K562 (cell line): Measurements from ENCODE around the gene MBD4. TPM values are rescaled to one million over a fixed set of nuclear protein-coding genes. Genes with fewer than 3 reads are reported as not detected.

ENCODE experiments used
- ATF1 ChIP-seq, 2 experiments: fragments of 450-650 bp in 1 of 2; IDR thresholded peaks; 2 replicates each; pipeline ENCODE4 v1.6.1; 2016; ENCODE audit warnings: missing compliant biosample characterization in 1 of 2, missing genetic modification characterization in 1 of 2
- BCL6 ChIP-seq: fragments of 250-450 bp; sonication (Bioruptor Pico); IDR thresholded peaks from 2 replicates; pipeline ENCODE4 v1.4.0; 2020
- ESRRA ChIP-seq: fragments of 450-650 bp; IDR thresholded peaks from 2 replicates; pipeline ENCODE4 v1.6.1; 2014; ENCODE audit warnings: low read depth, mild to moderate bottlenecking, moderate library complexity, borderline replicate concordance
- HDAC6 ChIP-seq: IDR thresholded peaks from 2 replicates; pipeline ENCODE4 v1.6.1; 2012; ENCODE audit warnings: low read depth, mild to moderate bottlenecking, control low read depth, inconsistent platforms, low read length, moderate library complexity
- HDAC8 ChIP-seq: fragments of 450-650 bp; IDR thresholded peaks from 2 replicates; pipeline ENCODE4 v1.6.1; 2016; ENCODE audit warnings: mild to moderate bottlenecking, missing genetic modification characterization, moderate library complexity, missing compliant biosample characterization
- HMG20B ChIP-seq: fragments of 250-450 bp; sonication (Bioruptor Pico); IDR thresholded peaks from 2 replicates; pipeline ENCODE4 v1.5.0; 2021; ENCODE audit warnings: mild to moderate bottlenecking
- KDM1A ChIP-seq, 2 experiments: fragments of 450-650 bp; IDR thresholded peaks; 2 replicates each; pipeline ENCODE4 v1.6.1; 2016; ENCODE audit warnings: mild to moderate bottlenecking in 2 of 2
- MECOM ChIP-seq: fragments of 250-450 bp; sonication (Bioruptor Pico); IDR thresholded peaks from 2 replicates; pipeline ENCODE4 v1.8.0; 2022; ENCODE audit warnings: inconsistent platforms
- NCOA6 ChIP-seq: fragments of 450-650 bp; IDR thresholded peaks from 2 replicates; pipeline ENCODE4 v1.6.1; 2017; ENCODE audit warnings: mild to moderate bottlenecking
- NR2C1 ChIP-seq, 2 experiments: fragments of 450-650 bp; IDR thresholded peaks; 2 replicates each; pipeline ENCODE4 v1.6.1; 2017; ENCODE audit warnings: mild to moderate bottlenecking in 2 of 2, antibody characterized with exemption in 1 of 2, inconsistent platforms in 1 of 2, missing compliant biosample characterization in 1 of 2, missing genetic modification characterization in 1 of 2
- NR3C1 ChIP-seq: sonication (generic); formaldehyde crosslinking; IDR thresholded peaks from 2 replicates; pipeline ENCODE4 v1.8.1; 2022; ENCODE audit warnings: missing genetic modification reagents
- PCBP2 ChIP-seq: fragments of 200-400 bp; formaldehyde crosslinking; IDR thresholded peaks from 2 replicates; pipeline ENCODE4 v1.6.1; 2018; ENCODE audit warnings: low read length, low read depth, mild to moderate bottlenecking, moderate library complexity; ENCODE audit not compliant: poor library complexity, severe bottlenecking
- PHB ChIP-seq: fragments of 250-450 bp; sonication (Bioruptor Pico); IDR thresholded peaks from 2 replicates; pipeline ENCODE4 v1.5.0; 2021
- POLR2H ChIP-seq: IDR thresholded peaks from 2 replicates; pipeline ENCODE4 v1.6.1; 2016; ENCODE audit warnings: missing genetic modification characterization, low read depth, mild to moderate bottlenecking, control low read depth, missing compliant biosample characterization, moderate library complexity
- RB1 ChIP-seq: fragments of 450-650 bp; IDR thresholded peaks from 2 replicates; pipeline ENCODE4 v1.6.1; 2017; ENCODE audit warnings: low read depth, mild to moderate bottlenecking
- RBM34 ChIP-seq: fragments of 200-400 bp; formaldehyde crosslinking; IDR thresholded peaks from 2 replicates; pipeline ENCODE4 v1.6.1; 2018; ENCODE audit warnings: low read length, borderline replicate concordance; ENCODE audit not compliant: insufficient read depth
- RHOXF2B ChIP-seq: fragments of 250-450 bp; sonication (Bioruptor Pico); conservative IDR thresholded peaks from 2 replicates; pipeline ENCODE4 v1.5.1; 2021
- TAF9B ChIP-seq: fragments of 450-650 bp; IDR thresholded peaks from 2 replicates; pipeline ENCODE4 v1.6.1; 2018; ENCODE audit warnings: mild to moderate bottlenecking; ENCODE audit not compliant: partially characterized antibody
- TCF7L2 ChIP-seq: fragments of 150-350 bp; IDR thresholded peaks from 2 replicates; pipeline ENCODE4 v1.6.1; 2016; ENCODE audit warnings: low read depth, mild to moderate bottlenecking, low read length, moderate library complexity
- XRCC5 ChIP-seq: fragments of 200-400 bp; formaldehyde crosslinking; IDR thresholded peaks from 2 replicates; pipeline ENCODE4 v1.6.1; 2017; ENCODE audit warnings: low read depth, mild to moderate bottlenecking, low read length
- ZNF134 ChIP-seq: fragments of 250-450 bp; sonication (Bioruptor Pico); conservative IDR thresholded peaks from 2 replicates; pipeline ENCODE4 v1.4.0; 2020
- ZNF175 ChIP-seq: fragments of 200-800 bp; sonication (Bioruptor generic); IDR thresholded peaks from 2 replicates; pipeline ENCODE4 v1.6.1; 2016; ENCODE audit warnings: low read depth, mild to moderate bottlenecking, missing genetic modification characterization, missing compliant biosample characterization
- ZNF589 ChIP-seq: fragments of 200-800 bp; sonication (Bioruptor generic); IDR thresholded peaks from 2 replicates; pipeline ENCODE4 v1.6.1; 2016; ENCODE audit warnings: low read depth, missing genetic modification characterization, missing compliant biosample characterization
- polyA plus RNA-seq, 8 experiments: library from polyadenylated mRNA; depleted of rRNA in 4 of 8; stranded (reverse) in 5 of 8; unstranded in 3 of 8; fragments of >200 nt; fragmentation: Nextera tagmentation in 2 of 8; fragmentation: Illumina TruSeq in 1 of 8; extraction: Ambion mirVana in 2 of 8; extraction: Trizol in 1 of 8; gene quantifications; 2 replicates each; pipeline versions ENCODE4 v1.2.1 to v1.2.3, GENCODE V29; 2011 to 2014; ENCODE audit warnings: inconsistent platforms in 1 of 8, missing spikeins in 1 of 8
- total RNA-seq, 7 experiments: library from RNA; depleted of rRNA in 6 of 7; stranded (reverse); fragments of >200 nt in 6 of 7; fragmentation: Illumina TruSeq in 2 of 7; extraction: Trizol in 2 of 7; gene quantifications; 2 replicates each; pipeline versions ENCODE4 v1.2.1 to v1.2.3, GENCODE V29; 2011 to 2021; ENCODE audit warnings: low replicate concordance in 1 of 7
- TF ChIP-seq, protein P1 (sequence below): sonication (generic); formaldehyde crosslinking; IDR thresholded peaks from 2 replicates; pipeline ENCODE4 v1.8.0; 2023; ENCODE audit warnings: missing genetic modification reagents, mild to moderate bottlenecking, borderline replicate concordance
- TF ChIP-seq, protein P2 (sequence below): fragments of 200-800 bp; sonication (Bioruptor generic); IDR thresholded peaks from 2 replicates; pipeline ENCODE4 v1.6.1; 2017; ENCODE audit warnings: missing genetic modification characterization, missing compliant biosample characterization

MBD4 gene
- total and polyA plus RNA-seq, 9 of the 15 experiments (the other 6 are each of a cell fraction or from before 2014, with no cell fraction given), result 13.3 to 63.9 (median 39.0) TPM

DNA sequence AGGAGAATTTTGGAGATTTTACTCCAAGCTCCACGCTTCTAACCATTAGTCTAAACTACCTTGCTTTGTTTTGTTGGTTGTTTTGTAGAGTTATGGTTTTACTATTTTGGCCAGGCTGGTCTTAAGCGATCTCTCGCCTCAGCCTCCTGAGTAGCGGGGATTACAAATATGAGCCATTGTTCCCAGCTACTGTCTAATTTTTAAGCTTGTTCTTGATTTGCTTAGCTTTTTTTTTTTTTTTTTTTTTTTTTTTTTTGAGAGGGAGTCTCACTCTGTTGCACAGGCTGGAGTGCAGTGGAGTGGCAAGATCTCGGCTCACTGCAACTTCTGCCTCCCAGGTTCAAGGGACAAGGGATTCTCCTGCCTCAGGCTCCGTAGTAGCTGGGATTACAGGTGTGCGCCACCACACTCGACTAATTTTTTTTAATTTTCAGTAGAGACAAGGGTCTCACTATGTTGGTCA, 39.8 kb downstream of the MBD4 start (continued):
- TF ChIP-seq PCBP2, result no peak
- no peak for TF ChIP-seq RHOXF2B
- TF ChIP-seq POLR2H (tag), result peak; percentile 74
- no peak for TF ChIP-seq ZNF589 (CRISPR knock-in tag)
- no peak for TF ChIP-seq NR2C1 (IDR thresholded peaks at IDR 0.05)
- TF ChIP-seq NR2C1 (tag; IDR thresholded peaks at IDR 0.05), result no peak
- no peak for TF ChIP-seq BCL6
- TF ChIP-seq HMG20B (CRISPR knock-in tag), result no peak
- TF ChIP-seq NR3C1 (CRISPR knock-in tag), result no peak
- TF ChIP-seq, protein P1, sequence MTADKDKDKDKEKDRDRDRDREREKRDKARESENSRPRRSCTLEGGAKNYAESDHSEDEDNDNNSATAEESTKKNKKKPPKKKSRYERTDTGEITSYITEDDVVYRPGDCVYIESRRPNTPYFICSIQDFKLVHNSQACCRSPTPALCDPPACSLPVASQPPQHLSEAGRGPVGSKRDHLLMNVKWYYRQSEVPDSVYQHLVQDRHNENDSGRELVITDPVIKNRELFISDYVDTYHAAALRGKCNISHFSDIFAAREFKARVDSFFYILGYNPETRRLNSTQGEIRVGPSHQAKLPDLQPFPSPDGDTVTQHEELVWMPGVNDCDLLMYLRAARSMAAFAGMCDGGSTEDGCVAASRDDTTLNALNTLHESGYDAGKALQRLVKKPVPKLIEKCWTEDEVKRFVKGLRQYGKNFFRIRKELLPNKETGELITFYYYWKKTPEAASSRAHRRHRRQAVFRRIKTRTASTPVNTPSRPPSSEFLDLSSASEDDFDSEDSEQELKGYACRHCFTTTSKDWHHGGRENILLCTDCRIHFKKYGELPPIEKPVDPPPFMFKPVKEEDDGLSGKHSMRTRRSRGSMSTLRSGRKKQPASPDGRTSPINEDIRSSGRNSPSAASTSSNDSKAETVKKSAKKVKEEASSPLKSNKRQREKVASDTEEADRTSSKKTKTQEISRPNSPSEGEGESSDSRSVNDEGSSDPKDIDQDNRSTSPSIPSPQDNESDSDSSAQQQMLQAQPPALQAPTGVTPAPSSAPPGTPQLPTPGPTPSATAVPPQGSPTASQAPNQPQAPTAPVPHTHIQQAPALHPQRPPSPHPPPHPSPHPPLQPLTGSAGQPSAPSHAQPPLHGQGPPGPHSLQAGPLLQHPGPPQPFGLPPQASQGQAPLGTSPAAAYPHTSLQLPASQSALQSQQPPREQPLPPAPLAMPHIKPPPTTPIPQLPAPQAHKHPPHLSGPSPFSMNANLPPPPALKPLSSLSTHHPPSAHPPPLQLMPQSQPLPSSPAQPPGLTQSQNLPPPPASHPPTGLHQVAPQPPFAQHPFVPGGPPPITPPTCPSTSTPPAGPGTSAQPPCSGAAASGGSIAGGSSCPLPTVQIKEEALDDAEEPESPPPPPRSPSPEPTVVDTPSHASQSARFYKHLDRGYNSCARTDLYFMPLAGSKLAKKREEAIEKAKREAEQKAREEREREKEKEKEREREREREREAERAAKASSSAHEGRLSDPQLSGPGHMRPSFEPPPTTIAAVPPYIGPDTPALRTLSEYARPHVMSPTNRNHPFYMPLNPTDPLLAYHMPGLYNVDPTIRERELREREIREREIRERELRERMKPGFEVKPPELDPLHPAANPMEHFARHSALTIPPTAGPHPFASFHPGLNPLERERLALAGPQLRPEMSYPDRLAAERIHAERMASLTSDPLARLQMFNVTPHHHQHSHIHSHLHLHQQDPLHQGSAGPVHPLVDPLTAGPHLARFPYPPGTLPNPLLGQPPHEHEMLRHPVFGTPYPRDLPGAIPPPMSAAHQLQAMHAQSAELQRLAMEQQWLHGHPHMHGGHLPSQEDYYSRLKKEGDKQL (CRISPR knock-in tag), result no peak
- TF ChIP-seq XRCC5, result no peak
- TF ChIP-seq TAF9B, result peak; percentile 7
- TF ChIP-seq RB1, result no peak
- TF ChIP-seq ESRRA, result no peak
- TF ChIP-seq ZNF134, result no peak
- no peak for TF ChIP-seq ZNF175 (CRISPR knock-in tag)
- no peak for TF ChIP-seq NCOA6
- TF ChIP-seq TCF7L2, result no peak
- TF ChIP-seq MECOM (CRISPR knock-in tag), result no peak
- no peak for TF ChIP-seq KDM1A (IDR thresholded peaks at IDR 0.05)
- TF ChIP-seq RBM34, result no peak
- no peak for TF ChIP-seq PHB
- TF ChIP-seq ATF1 (CRISPR knock-in tag; IDR thresholded peaks at IDR 0.05), result no peak
- TF ChIP-seq ATF1 (tag; IDR thresholded peaks at IDR 0.05), result no peak
- TF ChIP-seq HDAC6, result no peak
- TF ChIP-seq, protein P2, sequence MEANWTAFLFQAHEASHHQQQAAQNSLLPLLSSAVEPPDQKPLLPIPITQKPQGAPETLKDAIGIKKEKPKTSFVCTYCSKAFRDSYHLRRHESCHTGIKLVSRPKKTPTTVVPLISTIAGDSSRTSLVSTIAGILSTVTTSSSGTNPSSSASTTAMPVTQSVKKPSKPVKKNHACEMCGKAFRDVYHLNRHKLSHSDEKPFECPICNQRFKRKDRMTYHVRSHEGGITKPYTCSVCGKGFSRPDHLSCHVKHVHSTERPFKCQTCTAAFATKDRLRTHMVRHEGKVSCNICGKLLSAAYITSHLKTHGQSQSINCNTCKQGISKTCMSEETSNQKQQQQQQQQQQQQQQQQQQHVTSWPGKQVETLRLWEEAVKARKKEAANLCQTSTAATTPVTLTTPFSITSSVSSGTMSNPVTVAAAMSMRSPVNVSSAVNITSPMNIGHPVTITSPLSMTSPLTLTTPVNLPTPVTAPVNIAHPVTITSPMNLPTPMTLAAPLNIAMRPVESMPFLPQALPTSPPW (CRISPR knock-in tag), result no peak
- TF ChIP-seq HDAC8, result no peak
